ENCODE data around the gene CCNB2.

The CCNB2 gene

DNA sequence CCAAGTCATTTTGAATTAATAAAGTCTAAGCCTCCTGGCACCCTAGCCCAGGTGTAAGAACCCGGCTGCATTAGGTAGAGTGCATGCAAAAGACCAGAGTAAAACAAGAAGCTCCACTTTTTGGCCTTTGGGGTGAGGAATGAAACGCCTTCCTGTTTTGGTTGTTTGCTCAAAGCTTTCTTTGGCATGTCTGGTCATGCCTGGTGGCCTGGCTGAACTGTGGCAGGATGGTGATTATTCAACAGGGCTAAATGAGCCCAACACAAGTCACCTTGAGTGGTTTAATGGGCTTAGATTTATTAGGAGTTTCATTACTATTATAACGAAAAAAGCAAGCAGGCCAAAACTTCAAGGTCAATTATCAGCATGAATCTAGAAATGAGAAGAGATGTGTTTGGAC is 60.8 kb downstream of the CCNB2 start:
- H3K36me3 ChIP-seq (ENCODE audit: control insufficient read depth, low read length) = peaks cover 10% of the 10 kb centered on the region
- TF ChIP-seq, protein P1, sequence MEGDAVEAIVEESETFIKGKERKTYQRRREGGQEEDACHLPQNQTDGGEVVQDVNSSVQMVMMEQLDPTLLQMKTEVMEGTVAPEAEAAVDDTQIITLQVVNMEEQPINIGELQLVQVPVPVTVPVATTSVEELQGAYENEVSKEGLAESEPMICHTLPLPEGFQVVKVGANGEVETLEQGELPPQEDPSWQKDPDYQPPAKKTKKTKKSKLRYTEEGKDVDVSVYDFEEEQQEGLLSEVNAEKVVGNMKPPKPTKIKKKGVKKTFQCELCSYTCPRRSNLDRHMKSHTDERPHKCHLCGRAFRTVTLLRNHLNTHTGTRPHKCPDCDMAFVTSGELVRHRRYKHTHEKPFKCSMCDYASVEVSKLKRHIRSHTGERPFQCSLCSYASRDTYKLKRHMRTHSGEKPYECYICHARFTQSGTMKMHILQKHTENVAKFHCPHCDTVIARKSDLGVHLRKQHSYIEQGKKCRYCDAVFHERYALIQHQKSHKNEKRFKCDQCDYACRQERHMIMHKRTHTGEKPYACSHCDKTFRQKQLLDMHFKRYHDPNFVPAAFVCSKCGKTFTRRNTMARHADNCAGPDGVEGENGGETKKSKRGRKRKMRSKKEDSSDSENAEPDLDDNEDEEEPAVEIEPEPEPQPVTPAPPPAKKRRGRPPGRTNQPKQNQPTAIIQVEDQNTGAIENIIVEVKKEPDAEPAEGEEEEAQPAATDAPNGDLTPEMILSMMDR (IDR thresholded peaks at IDR 0.05; ENCODE audit: low read depth, low read length, poor library complexity, severe bottlenecking) = no peak
- no peak for TF ChIP-seq EZH2phosphoT487 (IDR thresholded peaks at IDR 0.05; ENCODE audit: borderline replicate concordance, low read length)
- H3K4me1 ChIP-seq (ENCODE audit: control insufficient read depth, low read length) = no peaks in the 10 kb centered on the region
- no peaks in the 10 kb centered on the region for H3K9me2 ChIP-seq (replicated peaks; ENCODE audit: control insufficient read depth, low read length)
- no peak overlapping the region for H3K4me3 ChIP-seq (ENCODE audit: low read length)
- no peaks in the 10 kb centered on the region for H3K9me3 ChIP-seq (ENCODE audit: control insufficient read depth, insufficient read depth, low read length)
- no peaks in the 10 kb centered on the region for H4K20me1 ChIP-seq (ENCODE audit: control insufficient read depth, insufficient read depth, low read depth, low read length)
- no peaks in the 10 kb centered on the region for H3K27me3 ChIP-seq (ENCODE audit: control insufficient read depth, low read length)
- no peak overlapping the region for H3K27ac ChIP-seq (ENCODE audit: low read depth, low read length)
- H3K79me2 ChIP-seq (ENCODE audit: control insufficient read depth, low read length) = no peaks in the 10 kb centered on the region
- no peaks in the 10 kb centered on the region for H3F3A ChIP-seq (ENCODE audit: control insufficient read depth, insufficient read depth)
- H3K4me2 ChIP-seq (ENCODE audit: low read length) = no peak overlapping the region

DNA sequence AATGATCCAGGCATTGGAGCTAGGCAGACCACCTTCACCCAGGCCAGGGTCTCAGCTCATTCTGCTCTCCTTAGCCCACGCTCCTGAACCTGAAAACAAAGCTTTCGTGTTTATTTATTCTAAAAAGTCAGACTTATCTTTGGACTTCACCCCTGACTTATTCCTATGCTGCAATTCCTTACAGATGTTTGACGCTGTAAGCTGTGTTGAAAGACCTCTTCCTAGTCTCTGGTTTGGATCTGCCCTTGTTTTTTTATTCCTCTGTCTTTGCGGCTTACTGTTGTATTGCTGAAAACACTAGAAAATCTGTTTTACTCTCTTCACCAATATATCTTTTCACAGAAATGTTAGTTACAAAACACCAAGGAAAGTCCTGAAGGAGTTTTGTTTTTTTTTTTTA is 61.2 kb downstream of the CCNB2 start:
- Histone ChIP-seq H3K36me3 (ENCODE audit: control insufficient read depth, low read length) (peaks cover 11% of the 10 kb centered on the region), H3K4me1 (ENCODE audit: control insufficient read depth, low read length) (no peaks in the 10 kb centered on the region), H3K27me3 (ENCODE audit: control insufficient read depth, low read length) (no peaks in the 10 kb centered on the region), H4K20me1 (ENCODE audit: control insufficient read depth, insufficient read depth, low read depth, low read length) (no peaks in the 10 kb centered on the region), H3K27ac (ENCODE audit: low read depth, low read length) (no peak overlapping the region), H3F3A (ENCODE audit: control insufficient read depth, insufficient read depth) (no peaks in the 10 kb centered on the region), H3K9me3 (ENCODE audit: control insufficient read depth, insufficient read depth, low read length) (no peaks in the 10 kb centered on the region), H3K4me2 (ENCODE audit: low read length) (no peak overlapping the region), H3K79me2 (ENCODE audit: control insufficient read depth, low read length) (no peaks in the 10 kb centered on the region), H3K4me3 (ENCODE audit: low read length) (no peak overlapping the region), H3K9me2 (replicated peaks; ENCODE audit: control insufficient read depth, low read length) (no peaks in the 10 kb centered on the region)
- no peak for TF ChIP-seq EZH2phosphoT487 (IDR thresholded peaks at IDR 0.05; ENCODE audit: borderline replicate concordance, low read length)
- TF ChIP-seq, protein P1 (IDR thresholded peaks at IDR 0.05; ENCODE audit: low read depth, low read length, poor library complexity, severe bottlenecking) = no peak

DNA sequence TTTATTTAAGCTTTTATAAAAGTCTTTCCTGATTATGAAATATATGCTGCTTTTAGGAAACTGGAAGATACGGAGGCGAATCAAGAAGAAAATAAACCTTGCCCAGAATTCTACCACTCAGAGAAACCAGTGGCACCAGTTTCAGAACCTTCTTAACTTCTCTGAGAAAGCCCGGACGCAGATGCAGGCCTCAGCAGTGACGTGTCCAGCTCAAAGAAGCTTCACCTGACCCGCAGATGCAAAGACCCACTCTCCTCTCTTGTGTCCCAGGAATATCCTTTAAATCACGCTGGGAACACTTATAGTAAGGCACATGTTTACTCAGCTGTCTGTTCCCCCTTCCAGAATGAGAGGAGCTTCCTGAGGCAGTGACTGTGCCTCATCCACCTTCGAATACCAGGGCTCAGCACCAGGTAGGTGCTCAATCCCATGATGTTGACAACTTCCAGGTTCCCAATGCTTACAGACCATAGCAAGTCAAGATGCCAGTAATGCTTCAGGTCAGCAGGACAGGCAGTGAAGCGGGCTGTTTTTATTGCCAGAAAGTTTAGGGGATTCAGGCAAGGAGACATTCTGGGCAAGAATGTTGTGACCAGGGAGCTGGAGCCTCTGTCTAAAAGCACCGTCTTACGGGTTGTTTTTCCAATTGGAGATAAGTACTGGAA is 61.8 kb downstream of the CCNB2 start:
- no peaks in the 10 kb centered on the region for H3K79me2 ChIP-seq (ENCODE audit: control insufficient read depth, low read length)
- H3K4me1 ChIP-seq (ENCODE audit: control insufficient read depth, low read length) = no peaks in the 10 kb centered on the region
- H3K4me3 ChIP-seq (ENCODE audit: low read length) = no peak overlapping the region
- no peaks in the 10 kb centered on the region for H3K9me2 ChIP-seq (replicated peaks; ENCODE audit: control insufficient read depth, low read length)
- peaks cover 11% of the 10 kb centered on the region for H3K36me3 ChIP-seq (ENCODE audit: control insufficient read depth, low read length)
- no peaks in the 10 kb centered on the region for H4K20me1 ChIP-seq (ENCODE audit: control insufficient read depth, insufficient read depth, low read depth, low read length)
- no peaks in the 10 kb centered on the region for H3F3A ChIP-seq (ENCODE audit: control insufficient read depth, insufficient read depth)
- TF ChIP-seq, protein P1 (IDR thresholded peaks at IDR 0.05; ENCODE audit: low read depth, low read length, poor library complexity, severe bottlenecking) = no peak
- no peak for TF ChIP-seq EZH2phosphoT487 (IDR thresholded peaks at IDR 0.05; ENCODE audit: borderline replicate concordance, low read length)
- no peaks in the 10 kb centered on the region for H3K9me3 ChIP-seq (ENCODE audit: control insufficient read depth, insufficient read depth, low read length)
- H3K4me2 ChIP-seq (ENCODE audit: low read length) = no peak overlapping the region
- H3K27ac ChIP-seq (ENCODE audit: low read depth, low read length) = no peak overlapping the region
- no peaks in the 10 kb centered on the region for H3K27me3 ChIP-seq (ENCODE audit: control insufficient read depth, low read length)

All from DOHH2 (cell line).